HG02870 (cell line): Measurements from ENCODE around the gene SCN1A.

Experiments used
- ATAC-seq: cut with Tn5 transposase; IDR thresholded peaks from one replicate; pipeline ENCODE4 v1.9.1; 2021; ENCODE audit warnings: mild to moderate bottlenecking, moderate library complexity; ENCODE audit not compliant: unreplicated experiment

SCN1A gene

GRCh38 chr2:166082736-166083135 is 45.1 kb downstream of the SCN1A start:
- ATAC-seq, result no peak

DNA sequence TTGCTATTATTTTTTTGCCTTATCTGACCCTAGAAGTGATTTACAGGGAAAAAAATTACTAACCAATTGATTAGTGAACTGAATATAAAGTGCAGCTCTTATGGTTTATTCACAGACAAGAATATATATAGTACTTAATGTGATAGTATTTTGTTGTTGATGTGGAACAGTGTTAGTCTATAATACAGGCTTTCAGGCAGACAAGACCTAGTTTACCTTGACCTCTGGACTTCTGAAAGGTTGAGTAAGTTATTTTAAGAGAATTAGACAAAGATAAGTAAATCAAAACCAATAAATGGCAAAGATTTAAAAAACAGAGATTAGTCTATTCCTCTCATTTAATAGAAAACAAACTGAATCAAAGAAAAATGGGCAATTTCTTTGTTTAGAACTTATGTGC is 46.0 kb downstream of the SCN1A start:
- no peak for ATAC-seq

DNA sequence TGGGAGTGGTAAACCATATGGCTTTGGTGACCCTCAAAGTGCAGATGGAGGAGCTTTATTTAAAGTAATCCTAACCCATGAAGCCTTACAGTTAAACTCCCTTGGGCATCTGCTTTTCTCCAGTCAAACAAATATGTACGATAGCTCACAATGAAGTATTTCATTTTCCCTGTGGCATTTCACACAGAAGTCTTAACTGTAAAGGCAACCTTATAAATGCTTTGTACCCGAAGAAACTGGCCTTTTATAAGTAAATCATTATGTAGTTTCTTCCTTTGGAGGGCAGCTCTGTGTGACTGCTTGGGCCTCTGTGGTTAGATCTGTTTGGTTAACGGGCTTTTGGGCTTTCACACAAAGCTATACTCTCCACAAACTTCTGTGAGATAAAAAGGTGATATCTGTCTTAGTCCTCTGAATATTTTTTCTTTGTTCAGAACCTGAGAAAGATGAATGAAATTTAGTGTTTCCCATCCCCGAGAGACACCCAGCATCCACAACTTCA is 46.6 kb downstream of the SCN1A start:
- ATAC-seq, result no peak

- ATAC-seq, result no peak
Measured at GRCh38 chr2:166074430-166074829, 53.4 kb downstream of the SCN1A start.

GRCh38 chr2:166074011-166074410 is 53.8 kb downstream of the SCN1A start:
- ATAC-seq, result no peak

DNA sequence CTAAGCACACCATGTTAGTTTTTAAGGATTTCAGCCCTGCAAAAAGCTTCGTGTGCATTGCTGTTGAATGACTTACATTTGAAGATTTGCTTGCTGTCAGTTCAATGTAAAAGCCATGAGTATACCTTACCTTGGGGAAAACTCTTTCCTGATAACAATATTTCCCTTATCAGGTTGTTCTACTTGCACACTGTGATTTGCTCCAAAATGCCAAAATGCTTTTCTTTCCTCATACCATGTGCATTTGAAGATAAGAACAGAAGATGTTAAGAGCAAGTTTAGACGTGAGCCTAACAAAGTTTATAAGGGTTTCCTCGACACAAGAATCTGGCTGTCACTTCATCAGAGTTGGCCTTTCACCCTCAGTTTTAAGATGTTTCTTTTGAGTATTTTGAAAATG is 57.6 kb downstream of the SCN1A start:
- no peak for ATAC-seq

DNA sequence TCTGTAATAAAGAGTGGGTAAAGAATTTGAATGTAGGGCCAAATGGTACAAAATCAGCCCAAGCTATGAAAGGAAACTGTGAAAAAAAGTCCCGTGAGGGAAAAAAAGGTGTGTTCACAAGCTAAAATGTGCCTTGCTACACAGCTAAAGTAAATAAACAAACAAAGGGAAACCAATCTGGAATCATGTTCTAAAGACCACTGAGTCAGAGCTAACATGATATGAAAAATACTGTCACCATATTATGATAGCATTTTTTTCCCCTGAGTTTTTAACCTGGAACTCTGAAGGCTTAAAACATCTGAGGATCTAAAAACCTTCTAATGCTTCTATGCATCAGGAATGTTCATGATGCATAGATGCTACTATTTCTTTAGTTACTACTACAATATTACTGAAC is 58.8 kb downstream of the SCN1A start:
- no peak for ATAC-seq

DNA sequence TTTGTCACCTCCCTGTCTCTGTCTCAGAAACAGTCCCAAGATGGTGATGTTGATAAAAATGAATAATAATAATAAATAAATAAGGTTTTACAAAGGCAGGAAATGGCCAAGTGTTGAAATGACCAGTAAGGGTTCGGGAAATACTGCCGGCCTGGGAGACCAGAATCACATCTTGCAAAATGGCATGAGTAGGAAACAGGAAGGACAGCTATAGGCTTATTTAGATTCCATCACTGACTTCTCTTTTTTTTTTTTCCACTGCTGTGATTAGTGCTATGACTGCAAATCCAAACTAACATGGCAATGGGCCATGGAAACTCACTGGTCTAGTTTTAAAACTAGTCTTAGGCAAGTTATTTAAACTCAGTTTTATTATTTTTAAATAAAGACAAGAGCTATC is 60.6 kb downstream of the SCN1A start:
- ATAC-seq, result no peak

- ATAC-seq, result no peak
Measured at GRCh38 chr2:166060191-166060590, 67.6 kb downstream of the SCN1A start.

- no peak for ATAC-seq
Measured at GRCh38 chr2:166057370-166058164, 70.3 kb downstream of the SCN1A start.

DNA sequence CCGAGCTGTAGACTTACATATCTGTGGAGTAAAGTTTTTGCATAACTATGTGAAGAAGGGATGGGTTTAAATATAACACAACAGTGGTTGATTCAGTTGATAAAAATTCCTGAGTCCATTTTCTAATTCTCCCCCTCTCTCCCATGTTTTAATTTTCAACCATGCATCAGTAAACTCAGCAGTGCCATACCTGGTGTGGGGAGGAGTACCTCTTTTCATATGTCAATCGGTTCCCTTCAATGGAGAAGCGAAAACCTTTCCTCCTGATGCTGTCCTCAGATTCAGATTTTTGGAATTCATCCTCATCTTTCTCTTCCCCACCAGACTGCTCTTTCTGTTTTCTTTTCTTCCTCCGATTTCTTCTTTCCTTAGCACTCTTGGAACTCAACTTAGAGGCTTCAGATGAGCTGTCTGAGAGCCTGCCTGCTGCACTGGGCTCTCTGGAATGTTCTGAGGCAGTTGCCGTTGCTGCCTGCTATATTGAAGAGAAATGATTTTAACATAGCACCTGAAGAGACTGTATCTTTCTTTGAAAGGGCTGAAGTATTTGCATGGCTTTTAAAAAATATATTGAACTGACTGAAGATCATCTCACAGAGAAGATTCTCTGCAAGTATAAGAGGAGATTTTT is 82.9 kb downstream of the SCN1A start:
- ATAC-seq, result no peak

DNA sequence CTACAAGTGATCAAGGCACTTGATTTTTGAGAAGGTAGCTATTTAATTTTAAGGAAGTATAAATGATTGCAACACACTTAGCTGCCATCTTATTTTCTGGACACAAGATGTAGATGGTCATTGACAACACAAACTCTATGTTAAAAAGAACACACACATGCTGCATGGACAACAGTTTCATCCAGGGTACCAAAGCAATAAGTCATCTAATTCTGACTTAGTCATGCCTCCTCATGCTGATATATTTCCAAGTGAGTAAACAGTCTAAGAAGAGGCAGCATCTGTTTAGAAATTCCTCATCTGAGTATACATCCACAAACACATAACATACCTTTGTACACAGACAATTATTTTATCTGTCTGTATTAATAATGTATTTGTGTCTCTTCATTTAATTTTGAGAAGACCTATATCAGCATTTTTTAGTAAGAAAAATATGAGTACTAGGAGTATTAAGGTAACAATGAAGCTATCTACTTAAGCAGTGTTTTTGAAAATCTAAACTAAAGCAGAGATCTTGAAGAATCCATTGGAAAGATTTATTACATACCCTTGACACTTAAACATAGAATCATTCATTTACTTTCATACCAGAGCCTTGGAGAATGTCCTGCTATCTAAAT is 84.9 kb downstream of the SCN1A start:
- no peak for ATAC-seq

DNA sequence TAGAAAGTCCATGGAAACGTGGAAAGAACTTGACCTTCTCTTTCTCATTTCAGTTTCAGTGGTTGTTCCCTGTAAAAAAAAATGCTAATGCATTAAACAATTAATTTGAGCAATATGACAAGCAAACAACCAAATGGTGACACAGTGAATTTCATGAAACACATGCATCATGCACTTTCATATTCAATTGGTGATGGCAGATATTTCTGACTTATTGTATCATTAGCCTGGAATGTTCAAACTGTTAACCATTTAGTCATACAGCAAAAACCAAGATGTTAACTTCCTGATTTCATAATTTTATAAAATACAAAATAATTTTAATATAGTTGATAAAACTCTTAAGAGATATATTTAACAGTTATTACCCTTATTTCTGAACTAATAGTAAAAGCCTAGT is 85.5 kb downstream of the SCN1A start:
- ATAC-seq, result no peak

DNA sequence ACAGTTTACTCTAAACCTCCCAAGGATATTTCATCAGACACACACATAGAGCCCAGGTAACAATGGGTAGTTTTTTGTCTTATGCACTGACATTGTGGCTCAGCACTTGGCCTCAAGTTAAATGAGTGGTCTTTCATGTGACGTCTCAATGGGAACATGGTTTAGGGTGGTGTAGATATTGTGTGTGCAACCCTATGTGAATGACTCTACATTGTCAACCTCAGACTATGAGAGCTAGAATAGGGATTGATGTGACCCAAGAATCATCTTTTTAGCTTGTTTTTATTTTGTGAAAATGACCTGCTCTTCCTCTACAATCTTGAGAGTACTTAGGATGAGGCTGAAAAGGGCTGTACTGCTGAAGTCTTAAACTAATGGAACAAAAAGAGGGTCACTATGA is 86.2 kb downstream of the SCN1A start:
- ATAC-seq, result no peak

GRCh38 chr2:166032361-166032760 is 95.5 kb downstream of the SCN1A start:
- no peak for ATAC-seq

GRCh38 chr2:166031054-166031453 is 96.8 kb downstream of the SCN1A start:
- ATAC-seq, result no peak

DNA sequence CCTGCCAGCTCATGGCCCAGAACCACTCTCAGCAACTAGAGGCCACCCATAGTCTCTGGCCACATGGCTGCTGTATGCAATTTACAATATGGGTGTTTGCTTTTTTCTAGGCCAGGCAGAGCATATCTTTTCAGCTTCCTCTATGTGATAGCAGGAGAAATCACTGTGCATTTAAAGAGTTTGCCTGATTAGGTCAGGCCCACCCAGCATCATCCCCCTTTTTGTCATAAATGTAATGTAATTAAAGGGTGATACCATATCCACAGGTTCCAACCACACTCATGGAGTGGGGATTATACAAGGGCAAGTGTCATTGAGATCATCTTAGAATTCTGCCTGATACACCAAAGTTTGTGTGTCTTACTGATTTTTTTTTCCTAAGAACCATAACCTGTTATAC is 102.5 kb downstream of the SCN1A start:
- no peak for ATAC-seq

- ATAC-seq, result no peak
Measured at GRCh38 chr2:166017208-166017607, 110.6 kb downstream of the SCN1A start.

GRCh38 chr2:166013878-166014277 is 113.9 kb downstream of the SCN1A start:
- no peak for ATAC-seq

- ATAC-seq, result no peak
Measured at GRCh38 chr2:166011660-166012059, 116.2 kb downstream of the SCN1A start.

GRCh38 chr2:166000401-166000800 is 127.4 kb downstream of the SCN1A start:
- ATAC-seq, result no peak

GRCh38 chr2:165990846-165991245 is 137.0 kb downstream of the SCN1A start:
- ATAC-seq, result no peak
